Fibroblast of mammary gland (primary cell): ENCODE measurements around the gene CXCL8.

Source experiments
- DNase-seq: peaks from one replicate; pipeline ENCODE4 v3.0.0-alpha.2; 2010; ENCODE audit warnings: low read depth
- H3K4me3 ChIP-seq: 2 replicates; pipeline ENCODE4 v1.5.1; 2011; ENCODE audit warnings: low read depth, mild to moderate bottlenecking, low read length, moderate library complexity; ENCODE audit not compliant: control insufficient read depth
- CTCF ChIP-seq: conservative IDR thresholded peaks from 2 replicates; pipeline ENCODE4 v1.5.1; 2011; ENCODE audit warnings: low read depth, low read length, inconsistent platforms; ENCODE audit not compliant: control insufficient read depth, insufficient read depth

Gene CXCL8

GRCh38 chr4:73750730-73751129, 10.4 kb downstream of the CXCL8 start:
- H3K4me3 ChIP-seq = no peak overlapping the region
- no peak for TF ChIP-seq CTCF
- DNase-seq = no peak

DNA sequence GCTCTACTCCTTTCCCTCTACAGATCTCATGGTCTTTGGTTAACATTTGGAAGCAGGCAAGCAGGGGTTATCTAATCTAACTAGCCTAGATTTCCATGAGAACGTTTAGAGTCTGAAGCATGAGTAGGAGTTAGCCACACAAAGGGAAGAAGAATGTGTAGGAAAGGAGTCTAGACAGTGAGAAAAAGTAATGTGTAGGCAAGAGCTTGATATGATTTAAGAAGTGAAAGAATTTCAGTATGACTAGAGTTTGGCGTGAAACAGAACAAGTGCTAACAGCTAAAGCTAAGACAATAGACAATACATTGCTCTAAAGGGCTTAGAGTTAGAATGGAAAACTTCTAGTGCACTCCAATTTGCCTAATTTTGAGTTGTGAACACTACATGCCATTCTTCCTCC, 10.8 kb downstream of the CXCL8 start:
- no peak for DNase-seq
- TF ChIP-seq CTCF = no peak
- no peak overlapping the region for H3K4me3 ChIP-seq

DNA sequence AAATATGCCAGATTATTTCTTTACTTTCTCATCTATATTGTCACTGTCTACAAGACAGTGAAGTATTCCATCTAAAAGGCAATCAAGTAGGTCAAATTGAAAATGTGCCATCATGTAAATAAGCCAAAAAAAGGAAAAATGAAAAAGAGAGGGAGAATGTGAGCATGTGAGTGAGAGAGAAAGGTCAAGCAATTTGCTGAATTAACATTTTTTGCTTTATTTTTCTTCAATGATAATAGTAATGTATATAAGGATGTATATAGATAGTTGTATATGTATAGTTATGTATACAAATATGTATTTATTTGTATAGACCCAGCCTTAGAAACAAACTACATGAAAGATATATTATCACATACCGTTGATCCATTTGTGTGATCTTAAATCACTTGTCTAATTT, 11.5 kb downstream of the CXCL8 start:
- no peak for TF ChIP-seq CTCF

GRCh38 chr4:73752424-73752823, 12.1 kb downstream of the CXCL8 start:
- peak; percentile 29 for DNase-seq
- no peak overlapping the region for H3K4me3 ChIP-seq
- TF ChIP-seq CTCF = no peak

More for the DNA sequence above, 11.5 kb downstream of the CXCL8 start:
- no peak overlapping the region for H3K4me3 ChIP-seq
- no peak for DNase-seq

DNA sequence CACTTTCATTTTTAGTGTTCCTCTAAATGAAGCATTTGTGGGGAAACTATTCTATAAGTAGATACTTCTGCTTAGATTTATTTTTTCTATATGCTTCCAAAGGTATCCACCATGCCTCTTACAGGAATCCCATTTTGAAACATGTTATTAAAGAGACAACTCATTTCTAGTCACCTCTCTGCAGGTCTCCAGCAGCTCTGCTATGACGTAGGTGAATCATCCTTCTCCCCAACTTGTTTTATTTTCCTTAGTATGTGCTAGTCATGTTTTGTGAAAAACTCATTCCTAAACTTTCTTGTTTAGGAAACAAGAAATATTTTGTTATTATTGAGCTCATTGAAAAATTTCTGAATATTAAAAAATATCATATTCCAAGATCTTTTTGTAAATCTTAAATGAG, 12.8 kb downstream of the CXCL8 start:
- DNase-seq = peak; percentile 42
- H3K4me3 ChIP-seq = no peak overlapping the region
- no peak for TF ChIP-seq CTCF

- H3K4me3 ChIP-seq = no peak overlapping the region
- no peak for TF ChIP-seq CTCF
- DNase-seq = no peak
Measured at GRCh38 chr4:73754934-73755333, 14.6 kb downstream of the CXCL8 start.

DNA sequence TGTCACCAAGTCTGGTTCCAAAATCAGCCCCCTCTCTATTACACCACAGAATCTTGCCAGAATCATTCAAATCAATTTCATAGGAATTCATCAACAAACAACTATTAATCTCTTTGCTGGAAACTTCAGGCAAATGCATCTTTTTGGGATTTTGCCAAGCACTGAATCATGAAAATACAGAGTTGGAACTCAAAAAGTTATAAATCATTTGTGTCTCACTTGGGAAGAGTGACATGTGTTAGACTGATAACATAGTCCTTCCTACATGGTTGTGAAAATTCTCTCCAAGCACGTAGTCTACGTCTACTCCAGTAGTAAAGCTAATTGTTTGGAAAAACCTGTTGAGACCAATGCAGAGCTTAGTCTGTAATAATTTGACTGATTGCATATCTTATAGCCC, 19.0 kb downstream of the CXCL8 start:
- peak; percentile 4 for DNase-seq
- no peak for TF ChIP-seq CTCF
- no peak overlapping the region for H3K4me3 ChIP-seq
